ENCODE measurements around the gene SLC35G2.
"Not testable (repeated sequence)": the region's sequence is repeated elsewhere in the genome, so short reads cannot be mapped to it uniquely, and the experiment has no call there.

SLC35G2 gene

GRCh38 chr3:136891934-136892855 lies 73.3 kb downstream of the SLC35G2 start:
- no peak for DNase-seq

- no peak for DNase-seq
Measured at GRCh38 chr3:136893848-136894443, 75.0 kb downstream of the SLC35G2 start.

- peak; percentile 41 for DNase-seq
Measured at GRCh38 chr3:136897171-136897570, 78.2 kb downstream of the SLC35G2 start.

GRCh38 chr3:136898549-136898948 lies 79.6 kb downstream of the SLC35G2 start:
- no peak for DNase-seq

- no peak for DNase-seq
Measured at GRCh38 chr3:136898954-136899353, 80.0 kb downstream of the SLC35G2 start.

- DNase-seq = no peak
Measured at GRCh38 chr3:136899622-136900158, 80.8 kb downstream of the SLC35G2 start.

- not testable (repeated sequence) for DNase-seq
Measured at GRCh38 chr3:136900694-136901093, 81.8 kb downstream of the SLC35G2 start.

- DNase-seq = no peak
Measured at GRCh38 chr3:136901391-136901790, 82.5 kb downstream of the SLC35G2 start.

GRCh38 chr3:136902530-136902929 lies 83.6 kb downstream of the SLC35G2 start:
- peak; percentile 26 for DNase-seq

- no peak for DNase-seq
Measured at GRCh38 chr3:136903899-136904298, 85.0 kb downstream of the SLC35G2 start.

GRCh38 chr3:136904746-136905145 lies 85.8 kb downstream of the SLC35G2 start:
- DNase-seq = no peak

Data from NCI-H146 (cell line).